Measurements from ENCODE around the gene SCARB1. TPM values are rescaled to one million over a fixed set of nuclear protein-coding genes. Genes with fewer than 3 reads are reported as not detected.
"Not testable (repeated sequence)": the region's sequence is repeated elsewhere in the genome, so short reads cannot be mapped to it uniquely, and the experiment has no call there.

The SCARB1 gene
- total RNA-seq (50.4 and 51.5 TPM in 2 replicates), polyA plus RNA-seq (68.1 and 90.0 TPM in 2 replicates)

GRCh38 chr12:124863416-124864325 is at the start of gene SCARB1:
Gene SCARB1, minus strand, starts transcription at chr12:124863864. Its CDS starts 144 bp downstream, at chr12:124863720.
- Histone ChIP-seq H4K20me1 (ENCODE audit: insufficient read depth, poor library complexity, severe bottlenecking) (no peaks in the 10 kb centered on the region), H3K4me1 (ENCODE audit: insufficient read depth) (peaks cover 12% of the 10 kb centered on the region), H3K27me3 (no peaks in the 10 kb centered on the region), H3K4me3 (peak within 1 kb of the TSS; percentile 89), H3K9me3 (ENCODE audit: low read depth) (no peaks in the 10 kb centered on the region), H3K27ac (peak within 1 kb of the TSS; percentile 70), H3K79me2 (peaks cover 35% of the 10 kb centered on the region), H3K36me3 (replicated peaks; ENCODE audit: insufficient read depth, low read depth) (no peaks in the 10 kb centered on the region), H3K9me2 (replicated peaks; ENCODE audit: insufficient read depth) (no peaks in the 10 kb centered on the region), H3K4me2 (peak within 1 kb of the TSS; percentile 85), H2AFZ (peak within 1 kb of the TSS; percentile 85)
- under 1% methylated on average over 66 of the region's 89 CpGs for WGBS (ENCODE audit: low lambda C conversion rate, missing lambda C conversion rate)
- TF ChIP-seq EZH2phosphoT487 (IDR thresholded peaks at IDR 0.05; ENCODE audit: low read depth, severe bottlenecking, unreplicated experiment) (no peak), EZH2 (IDR thresholded peaks at IDR 0.05; ENCODE audit: borderline replicate concordance) (no peak), CTCF (IDR thresholded peaks at IDR 0.05; ENCODE audit: poor library complexity) (no peak)
- DNase-seq (ENCODE audit: low spot score): peak; percentile 95

GRCh38 chr12:124912529-124913287 is 49.0 kb upstream of the SCARB1 start:
- not testable (repeated sequence) for H3K27ac ChIP-seq; H3K4me3 ChIP-seq; H3K27me3 ChIP-seq; H3K9me3 ChIP-seq (ENCODE audit: low read depth); DNase-seq (ENCODE audit: low spot score); H3K9me2 ChIP-seq (replicated peaks; ENCODE audit: insufficient read depth); H2AFZ ChIP-seq; H3K36me3 ChIP-seq (replicated peaks; ENCODE audit: insufficient read depth, low read depth)
- peak overlapping the region; percentile 78 for H3K4me2 ChIP-seq
- peaks cover 43% of the 10 kb centered on the region for H3K79me2 ChIP-seq
- peaks cover 32% of the 10 kb centered on the region for H3K4me1 ChIP-seq (ENCODE audit: insufficient read depth)
- H4K20me1 ChIP-seq (ENCODE audit: insufficient read depth, poor library complexity, severe bottlenecking): peaks cover 43% of the 10 kb centered on the region
- WGBS (ENCODE audit: low lambda C conversion rate, missing lambda C conversion rate): 83% methylated on average over 21 of the region's 21 CpGs

- Histone ChIP-seq H3K4me2 (peak overlapping the region; percentile 74), H4K20me1 (ENCODE audit: insufficient read depth, poor library complexity, severe bottlenecking) (peaks cover 43% of the 10 kb centered on the region), H3K79me2 (peaks cover 43% of the 10 kb centered on the region), H3K4me1 (ENCODE audit: insufficient read depth) (peaks cover 28% of the 10 kb centered on the region)
- 82% methylated on average over 6 of the region's 6 CpGs for WGBS (ENCODE audit: low lambda C conversion rate, missing lambda C conversion rate)
- DNase-seq (ENCODE audit: low spot score); H2AFZ ChIP-seq; H3K36me3 ChIP-seq (replicated peaks; ENCODE audit: insufficient read depth, low read depth); H3K27ac ChIP-seq; H3K9me3 ChIP-seq (ENCODE audit: low read depth); H3K4me3 ChIP-seq; H3K27me3 ChIP-seq; H3K9me2 ChIP-seq (replicated peaks; ENCODE audit: insufficient read depth): not testable (repeated sequence)
These were observed 47.9 kb upstream of the SCARB1 start for GRCh38 chr12:124911521-124911920.

- Histone ChIP-seq H3K27me3 (no peaks in the 10 kb centered on the region), H2AFZ (no peak overlapping the region), H3K79me2 (peaks cover 48% of the 10 kb centered on the region), H3K9me3 (ENCODE audit: low read depth) (no peaks in the 10 kb centered on the region), H3K4me1 (ENCODE audit: insufficient read depth) (peaks cover 23% of the 10 kb centered on the region), H3K27ac (peak overlapping the region; percentile 2), H3K4me3 (no peak overlapping the region), H3K36me3 (replicated peaks; ENCODE audit: insufficient read depth, low read depth) (no peaks in the 10 kb centered on the region), H3K4me2 (peak overlapping the region; percentile 74), H3K9me2 (replicated peaks; ENCODE audit: insufficient read depth) (no peaks in the 10 kb centered on the region), H4K20me1 (ENCODE audit: insufficient read depth, poor library complexity, severe bottlenecking) (peaks cover 43% of the 10 kb centered on the region)
- 87% methylated on average over 9 of the region's 9 CpGs for WGBS (ENCODE audit: low lambda C conversion rate, missing lambda C conversion rate)
- DNase-seq (ENCODE audit: low spot score): no peak
- TF ChIP-seq CTCF (IDR thresholded peaks at IDR 0.05; ENCODE audit: poor library complexity) (no peak), EZH2 (IDR thresholded peaks at IDR 0.05; ENCODE audit: borderline replicate concordance) (no peak), EZH2phosphoT487 (IDR thresholded peaks at IDR 0.05; ENCODE audit: low read depth, severe bottlenecking, unreplicated experiment) (no peak)
These were observed 47.2 kb upstream of the SCARB1 start for GRCh38 chr12:124910561-124911478.
